CD4-positive, alpha-beta memory T cell (primary cell): ENCODE results near the gene RNF141. TPM values are rescaled to one million over a fixed set of nuclear protein-coding genes. Genes with fewer than 3 reads are reported as not detected.

ENCODE experiments used
- CTCF ChIA-PET: fragments of 350-600 bp; sonication (Branson Sonifier 250); formaldehyde crosslinking; loops from one replicate; lab custom pipeline; 2021; ENCODE audit warnings: inconsistent platforms; ENCODE audit not compliant: partially characterized antibody; lab: Charles Lee
- POLR2A ChIA-PET: fragments of 350-600 bp; sonication (Branson Sonifier 250); formaldehyde crosslinking; loops from one replicate; lab custom pipeline; 2021; ENCODE audit not compliant: partially characterized antibody; lab: Charles Lee
- DNase-seq, 5 donors: peaks; one replicate each; pipeline versions ENCODE4 v3.0.0 to v3.0.0-alpha.2; 2020 to 2022; ENCODE audit warnings: mixed read lengths in 1 of 5
- H3K27ac ChIP-seq: one replicate; pipeline ENCODE4 v1.7.0; 2013; ENCODE audit warnings: low read depth, low read length
- H3K27me3 ChIP-seq: 2 replicates; pipeline ENCODE4 v1.7.0; 2013; ENCODE audit warnings: mild to moderate bottlenecking, low read length, moderate library complexity; ENCODE audit not compliant: insufficient read depth
- H3K36me3 ChIP-seq: 2 replicates; pipeline ENCODE4 v1.7.0; 2013; ENCODE audit warnings: mild to moderate bottlenecking, low read length, moderate library complexity; ENCODE audit not compliant: insufficient read depth
- H3K4me1 ChIP-seq: 2 replicates; pipeline ENCODE4 v1.7.0; 2013; ENCODE audit warnings: mild to moderate bottlenecking, low read length, moderate library complexity; ENCODE audit not compliant: insufficient read depth
- H3K4me3 ChIP-seq, 2 donors: one replicate each; pipeline ENCODE4 v1.7.0; 2013; ENCODE audit warnings: low read length in 2 of 2, mild to moderate bottlenecking in 1 of 2
- H3K9me3 ChIP-seq, 2 donors: one replicate each; pipeline ENCODE4 v1.7.0; 2013; ENCODE audit warnings: low read length in 2 of 2, control low read depth in 1 of 2; ENCODE audit not compliant: control insufficient read depth in 1 of 2
- H3K27ac Mint-ChIP-seq, 7 donors: one replicate each; pipeline ENCODE4 v1.8.0; 2020 to 2021; ENCODE audit warnings: mixed read lengths in 7 of 7, mild to moderate bottlenecking in 6 of 7, inconsistent platforms in 3 of 7, moderate library complexity in 3 of 7
- H3K27me3 Mint-ChIP-seq, 2 donors: one replicate each; pipeline ENCODE4 v1.8.0; 2020 to 2021; ENCODE audit warnings: mixed read lengths in 2 of 2
- H3K36me3 Mint-ChIP-seq, 2 donors: one replicate each; pipeline ENCODE4 v1.8.0; 2020 to 2021; ENCODE audit warnings: mixed read lengths in 2 of 2, inconsistent platforms in 1 of 2, mild to moderate bottlenecking in 1 of 2
- H3K4me1 Mint-ChIP-seq, 4 donors: one replicate each; pipeline ENCODE4 v1.8.0; 2020 to 2021; ENCODE audit warnings: mixed read lengths in 4 of 4, mild to moderate bottlenecking in 1 of 4
- H3K4me3 Mint-ChIP-seq, 8 donors: one replicate each; pipeline ENCODE4 v1.8.0; 2020 to 2021; ENCODE audit warnings: mixed read lengths in 8 of 8, mild to moderate bottlenecking in 7 of 8, moderate library complexity in 6 of 8, inconsistent platforms in 3 of 8
- H3K9me3 Mint-ChIP-seq, 8 donors: one replicate each; pipeline ENCODE4 v1.8.0; 2020 to 2021; ENCODE audit warnings: mixed read lengths in 8 of 8, mild to moderate bottlenecking in 5 of 8, inconsistent platforms in 3 of 8, moderate library complexity in 1 of 8
- intact Hi-C: fragments of 100-400 bp; cut with micrococcal nuclease; formaldehyde crosslinking; loops from one replicate; pipeline ENCODE4 v1.15.1; 2023
- polyA plus RNA-seq, 2 donors: library from polyadenylated mRNA; unstranded; fragments of 300-500 nt; fragmentation: Illumina TruSeq; gene quantifications; one replicate each; pipeline ENCODE4 v1.2.3, GENCODE V29; 2021
- total RNA-seq, 2 experiments: library from RNA; stranded (reverse); gene quantifications; one replicate each; pipeline ENCODE4 v1.2.3, GENCODE V29; 2021

RNF141 gene
- total and polyA plus RNA-seq, 4 experiments from 2014 or later, result 15.6 to 24.8 (median 17.4) TPM

- H3K36me3 Mint-ChIP-seq, result no peaks in the 10 kb centered on the region
- Histone ChIP-seq H3K4me3 (no peak within 1 kb of the TSS), H3K9me3 (no peaks in the 10 kb centered on the region), H3K27me3 (no peaks in the 10 kb centered on the region), H3K36me3 (no peaks in the 10 kb centered on the region), H3K4me1 (no peaks in the 10 kb centered on the region), H3K27ac (no peak within 1 kb of the TSS)
- no peaks in the 10 kb centered on the region for H3K4me1 Mint-ChIP-seq
- no peak for DNase-seq
- no peak within 1 kb of the TSS for H3K4me3 Mint-ChIP-seq
- no peak within 1 kb of the TSS for H3K27ac Mint-ChIP-seq
- peaks cover 5 to 8% of the 10 kb centered on the region in 2 donors for H3K27me3 Mint-ChIP-seq
- H3K9me3 Mint-ChIP-seq, result no peaks in the 10 kb centered on the region
- CTCF ChIA-PET, result no interaction called here
- intact Hi-C loops, result no loop called here
- POLR2A ChIA-PET, result no interaction called here
These were observed 27.5 kb upstream of the RNF141 start, which contains the start of gene LYVE1 for GRCh38 chr11:10568486-10568941. TSS of gene LYVE1 (minus strand) at chr11:10568665. CDS start at chr11:10568532, 133 bp downstream.

GRCh38 chr11:10567446-10567845, 26.5 kb upstream of the RNF141 start:
- no peak overlapping the region for H3K4me3 Mint-ChIP-seq
- H3K4me1 Mint-ChIP-seq, result no peaks in the 10 kb centered on the region
- peaks cover 8% of the 10 kb centered on the region in 2 donors for H3K27me3 Mint-ChIP-seq
- H3K4me3 ChIP-seq, result no peak overlapping the region
- no peaks in the 10 kb centered on the region for H3K36me3 Mint-ChIP-seq
- H3K27me3 ChIP-seq, result no peaks in the 10 kb centered on the region
- intact Hi-C loops, result no loop called here
- H3K4me1 ChIP-seq, result no peaks in the 10 kb centered on the region
- no peaks in the 10 kb centered on the region for H3K36me3 ChIP-seq
- DNase-seq, result no peak
- no peaks in the 10 kb centered on the region for H3K9me3 Mint-ChIP-seq
- H3K27ac Mint-ChIP-seq, result no peak overlapping the region
- H3K9me3 ChIP-seq, result no peaks in the 10 kb centered on the region
- ChIA-PET CTCF (no interaction called here), POLR2A (no interaction called here)
- H3K27ac ChIP-seq, result no peak overlapping the region

GRCh38 chr11:10566257-10566957, 25.4 kb upstream of the RNF141 start:
- Mint-ChIP-seq H3K36me3 (no peaks in the 10 kb centered on the region), H3K4me3 (no peak overlapping the region), H3K4me1 (no peaks in the 10 kb centered on the region), H3K9me3 (no peaks in the 10 kb centered on the region), H3K27me3 (peaks cover 6 to 8% of the 10 kb centered on the region in 2 donors), H3K27ac (no peak overlapping the region)
- Histone ChIP-seq H3K9me3 (no peaks in the 10 kb centered on the region), H3K36me3 (no peaks in the 10 kb centered on the region), H3K4me3 (no peak overlapping the region), H3K27me3 (no peaks in the 10 kb centered on the region), H3K27ac (no peak overlapping the region), H3K4me1 (no peaks in the 10 kb centered on the region)
- POLR2A ChIA-PET, result no interaction called here
- CTCF ChIA-PET, result interaction anchor here (1.7 kb wide), 1 partner anchor 26 kb away, joined by 4 read pairs; the partner anchor contains the start of gene RNF141
- intact Hi-C loops, result no loop called here
- DNase-seq, result no peak

GRCh38 chr11:10565493-10565892, 24.5 kb upstream of the RNF141 start:
- no peak for DNase-seq
- Mint-ChIP-seq H3K9me3 (no peaks in the 10 kb centered on the region), H3K27ac (no peak overlapping the region), H3K27me3 (peaks cover 4 to 6% of the 10 kb centered on the region in 2 donors), H3K4me3 (no peak overlapping the region), H3K4me1 (no peaks in the 10 kb centered on the region), H3K36me3 (no peaks in the 10 kb centered on the region)
- ChIA-PET CTCF (interaction anchor here (1.7 kb wide), 1 partner anchor 25 kb away, joined by 4 read pairs; the partner anchor contains the start of gene RNF141), POLR2A (interaction anchor here (0.6 kb wide), 1 partner anchor 9 kb away, joined by 4 read pairs; no protein-coding TSS in a partner anchor)
- Histone ChIP-seq H3K9me3 (no peaks in the 10 kb centered on the region), H3K4me3 (no peak overlapping the region), H3K36me3 (no peaks in the 10 kb centered on the region), H3K27me3 (no peaks in the 10 kb centered on the region), H3K27ac (no peak overlapping the region), H3K4me1 (no peaks in the 10 kb centered on the region)
- intact Hi-C loops, result no loop called here

GRCh38 chr11:10564696-10565318, 23.8 kb upstream of the RNF141 start:
- no peak overlapping the region for H3K27ac Mint-ChIP-seq
- DNase-seq, result no peak
- Histone ChIP-seq H3K36me3 (no peaks in the 10 kb centered on the region), H3K4me1 (no peaks in the 10 kb centered on the region), H3K9me3 (no peaks in the 10 kb centered on the region), H3K4me3 (no peak overlapping the region), H3K27ac (no peak overlapping the region), H3K27me3 (no peaks in the 10 kb centered on the region)
- no peaks in the 10 kb centered on the region for H3K36me3 Mint-ChIP-seq
- H3K4me3 Mint-ChIP-seq, result no peak overlapping the region
- intact Hi-C loops, result no loop called here
- H3K9me3 Mint-ChIP-seq, result no peaks in the 10 kb centered on the region
- no peaks in the 10 kb centered on the region for H3K4me1 Mint-ChIP-seq
- POLR2A ChIA-PET, result no interaction called here
- CTCF ChIA-PET, result interaction anchor here (1.1 kb wide), 1 partner anchor 152 kb away, joined by 3 read pairs; no protein-coding TSS in a partner anchor
- H3K27me3 Mint-ChIP-seq, result peaks cover 4 to 6% of the 10 kb centered on the region in 2 donors

- CTCF ChIA-PET, result interaction anchor here (0.9 to 1.1 kb wide), 2 partner anchors 151 to 173 kb away, joined by 3 to 4 read pairs; no protein-coding TSS in a partner anchor
- H3K4me1 Mint-ChIP-seq, result no peaks in the 10 kb centered on the region
- no peak overlapping the region for H3K27ac ChIP-seq
These were observed 23.0 kb upstream of the RNF141 start for GRCh38 chr11:10564030-10564429.

GRCh38 chr11:10561947-10562346, 21.0 kb upstream of the RNF141 start:
- Mint-ChIP-seq H3K9me3 (no peaks in the 10 kb centered on the region), H3K27ac (no peak overlapping the region), H3K4me1 (peaks cover 0 to under 1% (median 0%) of the 10 kb centered on the region in 4 donors), H3K36me3 (no peaks in the 10 kb centered on the region), H3K27me3 (peaks cover 2 to 6% of the 10 kb centered on the region in 2 donors), H3K4me3 (no peak overlapping the region)
- H3K27me3 ChIP-seq, result no peaks in the 10 kb centered on the region
- H3K4me1 ChIP-seq, result no peaks in the 10 kb centered on the region
- no peak overlapping the region for H3K27ac ChIP-seq
- H3K4me3 ChIP-seq, result no peak overlapping the region
- ChIA-PET CTCF (interaction anchor here (0.9 kb wide), 1 partner anchor 172 kb away, joined by 3 read pairs; no protein-coding TSS in a partner anchor), POLR2A (no interaction called here)
- H3K9me3 ChIP-seq, result no peaks in the 10 kb centered on the region
- intact Hi-C loops, result no loop called here
- no peaks in the 10 kb centered on the region for H3K36me3 ChIP-seq
- DNase-seq, result no peak

More at GRCh38 chr11:10564030-10564429, 23.0 kb upstream of the RNF141 start:
- Histone ChIP-seq H3K4me1 (no peaks in the 10 kb centered on the region), H3K36me3 (no peaks in the 10 kb centered on the region), H3K4me3 (no peak overlapping the region), H3K27me3 (no peaks in the 10 kb centered on the region), H3K9me3 (no peaks in the 10 kb centered on the region)
- intact Hi-C loops, result no loop called here
- no peak for DNase-seq
- Mint-ChIP-seq H3K4me3 (no peak overlapping the region), H3K27ac (no peak overlapping the region), H3K9me3 (no peaks in the 10 kb centered on the region), H3K36me3 (no peaks in the 10 kb centered on the region), H3K27me3 (peaks cover 5 to 6% of the 10 kb centered on the region in 2 donors)
- POLR2A ChIA-PET, result no interaction called here
